Right lobe of liver (tissue), 6 donors: ENCODE measurements around the gene BRDT. TPM values are rescaled to one million over a fixed set of nuclear protein-coding genes. Genes with fewer than 3 reads are reported as not detected.

Experiments
- ATAC-seq, 4 donors: fragments of 200-7000 bp; cut with Tn5 transposase; one replicate each; pipeline ENCODE4 v1.9.1; 2020; ENCODE audit warnings: mild to moderate bottlenecking in 4 of 4, moderate library complexity in 4 of 4
- DNase-seq, 3 donors: peaks; one replicate each; pipeline ENCODE4 v3.0.0-alpha.2; 2020
- H3K27ac ChIP-seq, 3 donors: fragments of 200-600 bp; one replicate each; pipeline ENCODE4 v1.8.0; 2022
- H3K27me3 ChIP-seq, 2 donors: fragments of 200-600 bp; one replicate each; pipeline ENCODE4 v1.8.0; 2022
- H3K36me3 ChIP-seq, 4 donors: fragments of 200-600 bp; sonication (generic) in 1 of 4; one replicate each; pipeline versions ENCODE4 v1.5.1 to v1.8.0; 2017 to 2022; ENCODE audit warnings: control low read depth in 1 of 4
- H3K4me1 ChIP-seq, 4 donors: fragments of 200-600 bp; sonication (generic) in 1 of 4; one replicate each; pipeline versions ENCODE4 v1.5.1 to v1.8.0; 2017 to 2022; ENCODE audit warnings: control low read depth in 1 of 4
- H3K4me3 ChIP-seq, 3 donors: fragments of 200-600 bp; one replicate each; pipeline ENCODE4 v1.8.0; 2022
- H3K9me3 ChIP-seq, 4 donors: fragments of 200-600 bp; sonication (generic) in 1 of 4; one replicate each; pipeline versions ENCODE4 v1.5.1 to v1.8.0; 2017 to 2022; ENCODE audit warnings: control low read depth in 1 of 4
- POLR2A ChIP-seq: fragments of 450-650 bp; IDR thresholded peaks from one replicate; pipeline ENCODE4 v1.6.1; 2017; ENCODE audit warnings: antibody characterized with exemption, mild to moderate bottlenecking
- WGBS: methylation state at CpG from one replicate; pipeline ENCODE4 v1.1.6; 2018; ENCODE audit warnings: low coverage, low lambda C conversion rate; ENCODE audit not compliant: insufficient coverage; ENCODE audit errors: missing lambda C conversion rate; 5-methylcytosine and 5-hydroxymethylcytosine counted together
- intact Hi-C, 2 donors: fragments of 100-400 bp; cut with DNase I; formaldehyde crosslinking; loops; one replicate each; pipeline versions ENCODE4 v1.11.2 to v1.14.1; 2022
- total RNA-seq, 6 experiments: library from RNA; depleted of rRNA in 2 of 6; stranded (reverse); fragments of >200 nt in 2 of 6; fragmentation: NEBNext Ultra II Directional in 3 of 6; extraction: Animal tissue kit (Norgen Biotek cat#: 25700) in 3 of 6; gene quantifications; one replicate each; pipeline versions ENCODE4 v1.1.0 to v1.2.4, GENCODE V29; 2016 to 2023
- TF ChIP-seq, protein P1 (sequence below), 4 donors: fragments of 200-600 bp in 3 of 4; fragments of 450-650 bp in 1 of 4; IDR thresholded peaks; one replicate each; pipeline versions ENCODE4 v1.5.1 to v1.8.0; 2016 to 2022; ENCODE audit warnings: antibody characterized with exemption in 4 of 4, mild to moderate bottlenecking in 2 of 4
- donor health status: DM: no; HTN: yes; CAD: no.
- donor health status: DM: no; HTN: no; CAD: no.
- donor health status: DM: no; HTN: no; CAD: no.
- donor health status: DM: no; HTN: yes; CAD: no.
- donor health status: DM: no; HTN: yes; CAD: no.

BRDT gene
- total RNA-seq, 6 experiments from 2014 or later = not detected

GRCh38 chr1:92043621-92044020 lies 94.4 kb downstream of the BRDT start:
- no peak overlapping the region for H3K27ac ChIP-seq

GRCh38 chr1:92045766-92046495 lies 96.7 kb downstream of the BRDT start:
- no peaks in the 10 kb centered on the region for H3K4me1 ChIP-seq
- TF ChIP-seq POLR2A = no peak
- TF ChIP-seq, protein P1, sequence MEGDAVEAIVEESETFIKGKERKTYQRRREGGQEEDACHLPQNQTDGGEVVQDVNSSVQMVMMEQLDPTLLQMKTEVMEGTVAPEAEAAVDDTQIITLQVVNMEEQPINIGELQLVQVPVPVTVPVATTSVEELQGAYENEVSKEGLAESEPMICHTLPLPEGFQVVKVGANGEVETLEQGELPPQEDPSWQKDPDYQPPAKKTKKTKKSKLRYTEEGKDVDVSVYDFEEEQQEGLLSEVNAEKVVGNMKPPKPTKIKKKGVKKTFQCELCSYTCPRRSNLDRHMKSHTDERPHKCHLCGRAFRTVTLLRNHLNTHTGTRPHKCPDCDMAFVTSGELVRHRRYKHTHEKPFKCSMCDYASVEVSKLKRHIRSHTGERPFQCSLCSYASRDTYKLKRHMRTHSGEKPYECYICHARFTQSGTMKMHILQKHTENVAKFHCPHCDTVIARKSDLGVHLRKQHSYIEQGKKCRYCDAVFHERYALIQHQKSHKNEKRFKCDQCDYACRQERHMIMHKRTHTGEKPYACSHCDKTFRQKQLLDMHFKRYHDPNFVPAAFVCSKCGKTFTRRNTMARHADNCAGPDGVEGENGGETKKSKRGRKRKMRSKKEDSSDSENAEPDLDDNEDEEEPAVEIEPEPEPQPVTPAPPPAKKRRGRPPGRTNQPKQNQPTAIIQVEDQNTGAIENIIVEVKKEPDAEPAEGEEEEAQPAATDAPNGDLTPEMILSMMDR (IDR thresholded peaks at IDR 0.05) = no peak
- intact Hi-C loops = no loop called here
- 70% methylated on average over 2 of the region's 2 CpGs for WGBS
- H3K27me3 ChIP-seq = no peaks in the 10 kb centered on the region
- H3K27ac ChIP-seq = no peak overlapping the region
- H3K4me3 ChIP-seq = no peak overlapping the region
- DNase-seq (no peak), ATAC-seq (no peak)
- no peaks in the 10 kb centered on the region for H3K9me3 ChIP-seq
- H3K36me3 ChIP-seq = no peaks in the 10 kb centered on the region

More at GRCh38 chr1:92043621-92044020, 94.4 kb downstream of the BRDT start:
- Histone ChIP-seq H3K4me1 (no peaks in the 10 kb centered on the region), H3K4me3 (no peak overlapping the region), H3K9me3 (no peaks in the 10 kb centered on the region), H3K27me3 (no peaks in the 10 kb centered on the region), H3K36me3 (no peaks in the 10 kb centered on the region)
- no peak for ATAC-seq
- DNase-seq = no peak
- intact Hi-C loops = no loop called here
- 79% methylated on average over 5 of the region's 5 CpGs for WGBS
- no peak for TF ChIP-seq POLR2A

GRCh38 chr1:92051948-92052347 lies 102.7 kb downstream of the BRDT start:
- no peak for TF ChIP-seq POLR2A
- TF ChIP-seq, protein P1 (IDR thresholded peaks at IDR 0.05) = no peak
- Histone ChIP-seq H3K9me3 (no peaks in the 10 kb centered on the region), H3K27me3 (no peaks in the 10 kb centered on the region), H3K36me3 (no peaks in the 10 kb centered on the region), H3K4me1 (no peaks in the 10 kb centered on the region), H3K27ac (no peak overlapping the region), H3K4me3 (no peak overlapping the region)
- intact Hi-C loops = no loop called here
- DNase-seq = no peak
- ATAC-seq = no peak

Other genes with a start within 250 kb of the BRDT start
- gene TGFBR3, start 63.2 kb upstream of the BRDT start, total RNA-seq = 10 to 100 TPM in 5 of 6 experiments, 1 to 10 TPM in 1; 9.0 to 32.3 (median 18.1) TPM
- not detected for gene EPHX4, start 80.6 kb downstream of the BRDT start, total RNA-seq
- gene SETSIP, start 126.0 kb downstream of the BRDT start, total RNA-seq = not detected
- gene BTBD8, start 130.9 kb downstream of the BRDT start, total RNA-seq = 1 to 10 TPM; 1.8 to 3.0 (median 2.1) TPM